PFSK-1 (cell line): ENCODE results near the gene VPS13D.

Source experiments
- FOXP2 ChIP-seq: optimal IDR thresholded peaks from 2 replicates; pipeline ENCODE3; 2011; ENCODE audit warnings: borderline replicate concordance, control low read depth, inconsistent platforms; ENCODE audit not compliant: insufficient read depth; ENCODE audit errors: extremely low read length, extremely low read depth
- POLR2AphosphoS5 ChIP-seq: IDR thresholded peaks from 2 replicates; pipeline ENCODE4 v1.6.1; 2012; ENCODE audit warnings: low read depth, mild to moderate bottlenecking, control low read depth, low read length, moderate library complexity
- SIN3A ChIP-seq: IDR thresholded peaks from 2 replicates; pipeline ENCODE4 v1.6.1; 2012; ENCODE audit warnings: mild to moderate bottlenecking, low read length, moderate library complexity, borderline replicate concordance; ENCODE audit not compliant: insufficient read depth
- TAF1 ChIP-seq: IDR thresholded peaks from 2 replicates; pipeline ENCODE4 v1.6.1; 2012; ENCODE audit warnings: low read length, control low read depth, borderline replicate concordance; ENCODE audit not compliant: insufficient read depth
- TF ChIP-seq, protein P1 (sequence below), 2 experiments: IDR thresholded peaks; 2 replicates each; pipeline versions ENCODE4 v1.6.1 to v1.8.0; 2011 to 2012; ENCODE audit warnings: low read depth in 2 of 2, low read length in 2 of 2, control low read depth in 1 of 2, inconsistent platforms in 1 of 2, mild to moderate bottlenecking in 1 of 2, moderate library complexity in 1 of 2; ENCODE audit not compliant: insufficient read depth in 1 of 2

VPS13D gene

DNA sequence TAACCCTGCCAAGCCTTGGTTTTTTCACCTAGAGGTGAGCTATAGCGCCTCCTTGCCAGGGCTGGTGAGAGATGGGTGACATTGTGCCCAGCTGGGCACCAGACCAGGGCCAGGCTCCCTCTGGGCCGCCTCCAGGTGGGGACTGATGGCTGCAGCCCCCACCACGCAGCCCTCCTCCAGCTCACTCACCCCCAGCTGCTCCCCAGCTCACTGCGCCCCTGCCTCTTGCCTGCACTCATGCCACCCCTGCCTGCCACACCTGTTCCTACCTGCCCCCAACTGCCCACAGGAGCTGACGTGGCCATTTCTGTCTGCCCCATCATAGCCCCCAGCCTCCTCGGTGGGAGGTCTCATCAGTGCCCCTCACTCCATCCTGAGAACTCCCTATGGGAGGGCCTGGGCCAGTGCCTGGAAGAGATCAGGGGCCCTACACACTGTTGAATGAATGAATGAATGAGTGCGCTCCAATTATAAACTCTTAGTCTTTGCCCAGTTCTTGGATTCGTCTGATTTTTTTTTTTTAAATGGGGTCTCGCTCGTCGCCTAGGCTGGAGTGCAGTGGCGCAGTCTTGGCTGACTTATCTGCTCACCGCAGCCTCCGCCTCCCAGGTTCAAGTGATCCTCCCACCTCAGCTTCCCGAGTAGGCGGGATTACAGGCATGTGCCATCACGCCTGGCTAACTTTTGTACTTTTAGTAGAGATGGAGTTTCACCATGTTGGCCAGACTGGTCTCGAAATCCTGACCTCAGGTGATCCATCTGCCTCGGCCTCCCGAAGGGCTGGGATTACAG lies 26.4 kb upstream of the VPS13D start:
- TF ChIP-seq TAF1 (no peak), FOXP2 (no peak), POLR2AphosphoS5 (no peak), SIN3A (no peak)
- TF ChIP-seq, protein P1, sequence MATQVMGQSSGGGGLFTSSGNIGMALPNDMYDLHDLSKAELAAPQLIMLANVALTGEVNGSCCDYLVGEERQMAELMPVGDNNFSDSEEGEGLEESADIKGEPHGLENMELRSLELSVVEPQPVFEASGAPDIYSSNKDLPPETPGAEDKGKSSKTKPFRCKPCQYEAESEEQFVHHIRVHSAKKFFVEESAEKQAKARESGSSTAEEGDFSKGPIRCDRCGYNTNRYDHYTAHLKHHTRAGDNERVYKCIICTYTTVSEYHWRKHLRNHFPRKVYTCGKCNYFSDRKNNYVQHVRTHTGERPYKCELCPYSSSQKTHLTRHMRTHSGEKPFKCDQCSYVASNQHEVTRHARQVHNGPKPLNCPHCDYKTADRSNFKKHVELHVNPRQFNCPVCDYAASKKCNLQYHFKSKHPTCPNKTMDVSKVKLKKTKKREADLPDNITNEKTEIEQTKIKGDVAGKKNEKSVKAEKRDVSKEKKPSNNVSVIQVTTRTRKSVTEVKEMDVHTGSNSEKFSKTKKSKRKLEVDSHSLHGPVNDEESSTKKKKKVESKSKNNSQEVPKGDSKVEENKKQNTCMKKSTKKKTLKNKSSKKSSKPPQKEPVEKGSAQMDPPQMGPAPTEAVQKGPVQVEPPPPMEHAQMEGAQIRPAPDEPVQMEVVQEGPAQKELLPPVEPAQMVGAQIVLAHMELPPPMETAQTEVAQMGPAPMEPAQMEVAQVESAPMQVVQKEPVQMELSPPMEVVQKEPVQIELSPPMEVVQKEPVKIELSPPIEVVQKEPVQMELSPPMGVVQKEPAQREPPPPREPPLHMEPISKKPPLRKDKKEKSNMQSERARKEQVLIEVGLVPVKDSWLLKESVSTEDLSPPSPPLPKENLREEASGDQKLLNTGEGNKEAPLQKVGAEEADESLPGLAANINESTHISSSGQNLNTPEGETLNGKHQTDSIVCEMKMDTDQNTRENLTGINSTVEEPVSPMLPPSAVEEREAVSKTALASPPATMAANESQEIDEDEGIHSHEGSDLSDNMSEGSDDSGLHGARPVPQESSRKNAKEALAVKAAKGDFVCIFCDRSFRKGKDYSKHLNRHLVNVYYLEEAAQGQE (IDR thresholded peaks at IDR 0.05; ENCODE audit: insufficient read depth in 1 of 2, low read depth in 2 of 2, low read length in 2 of 2): no peak

DNA sequence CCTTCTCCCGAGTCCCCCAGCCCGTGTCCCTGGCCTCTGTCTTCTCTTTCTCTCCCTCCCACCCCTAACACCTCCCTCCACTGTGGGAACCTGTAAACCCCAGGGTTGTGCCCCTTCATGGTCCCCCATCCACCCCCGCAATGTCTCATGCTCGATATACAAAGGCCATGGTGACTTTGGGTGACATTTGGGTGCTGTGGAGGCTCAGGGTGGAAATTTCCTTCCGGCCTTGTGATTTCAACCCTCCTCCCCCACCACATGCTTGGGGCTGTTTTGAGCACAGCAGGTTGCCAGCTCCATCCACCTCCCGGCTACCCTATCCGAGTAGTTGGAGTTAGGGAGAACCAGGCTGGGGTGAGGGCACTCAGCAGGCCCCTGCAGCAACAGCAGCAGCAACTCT lies 25.7 kb upstream of the VPS13D start:
- TF ChIP-seq FOXP2: no peak
- no peak for TF ChIP-seq POLR2AphosphoS5
- TF ChIP-seq SIN3A: no peak
- TF ChIP-seq, protein P1 (IDR thresholded peaks at IDR 0.05; ENCODE audit: insufficient read depth in 1 of 2, low read depth in 2 of 2, low read length in 2 of 2): no peak
- TF ChIP-seq TAF1: no peak

DNA sequence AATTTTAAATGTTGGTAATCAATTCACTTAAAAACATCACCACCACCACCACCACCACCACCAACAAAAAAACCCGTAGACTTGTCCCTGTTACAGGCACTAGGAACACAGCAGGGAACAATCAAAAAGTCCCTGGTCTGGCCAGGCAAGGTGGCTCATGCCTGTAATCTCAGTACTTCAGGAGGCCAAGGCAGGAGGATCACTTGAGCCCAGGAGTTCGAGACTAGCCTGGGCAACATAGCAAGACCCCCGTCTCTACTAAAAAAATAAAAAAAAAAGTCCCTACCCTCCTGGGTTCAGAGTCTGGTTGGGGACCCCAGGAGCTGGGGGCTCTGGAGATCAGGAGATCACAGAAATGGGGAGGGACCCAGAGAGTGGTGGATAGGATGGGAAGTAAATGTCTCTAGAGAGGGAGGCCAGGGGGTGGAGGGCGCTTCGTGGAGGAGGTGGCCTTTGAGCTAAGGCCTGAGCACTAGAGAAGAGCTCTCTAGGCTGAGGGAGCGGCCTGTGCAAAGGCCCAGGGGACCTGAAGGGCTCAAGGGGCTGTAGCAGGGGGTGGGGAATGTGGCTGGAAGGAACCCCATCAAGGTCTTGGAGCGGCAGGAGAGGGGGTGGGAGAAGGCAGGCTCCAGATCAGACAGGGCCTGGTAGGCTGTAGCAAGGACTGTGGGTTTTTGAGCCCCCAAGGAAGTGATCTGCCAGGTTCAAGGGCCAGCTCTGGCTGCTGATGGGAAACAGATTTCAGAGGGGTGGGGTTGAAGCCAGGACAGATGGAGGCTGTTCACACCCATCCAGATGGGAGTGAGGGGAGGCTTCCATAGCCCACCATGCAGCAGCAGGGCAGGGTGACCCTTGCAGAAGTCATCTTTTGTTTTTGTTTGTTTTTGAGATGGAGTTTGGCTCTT lies 24.8 kb upstream of the VPS13D start:
- TF ChIP-seq, protein P1 (IDR thresholded peaks at IDR 0.05; ENCODE audit: insufficient read depth in 1 of 2, low read depth in 2 of 2, low read length in 2 of 2): no peak
- TF ChIP-seq SIN3A: no peak
- no peak for TF ChIP-seq POLR2AphosphoS5
- TF ChIP-seq FOXP2: no peak
- no peak for TF ChIP-seq TAF1

DNA sequence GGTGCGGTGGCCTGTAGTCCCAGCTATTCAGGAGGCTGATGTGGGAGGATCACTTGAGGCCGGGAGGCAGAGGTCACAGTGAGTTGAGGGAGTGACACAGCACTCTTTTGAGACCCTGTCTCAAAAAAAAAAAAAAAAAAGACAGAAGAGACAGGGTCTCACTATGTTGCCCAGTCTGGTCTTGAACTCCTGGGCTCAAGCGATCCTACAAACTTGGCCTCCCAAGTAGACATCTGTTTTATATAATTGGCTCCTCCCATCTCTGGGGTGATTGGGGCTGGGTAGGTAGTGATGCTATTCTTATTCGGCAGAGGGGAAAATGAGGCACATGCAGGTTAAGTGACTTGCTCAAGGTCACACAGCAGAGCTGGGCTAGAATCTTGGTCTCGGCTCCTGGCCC lies 23.6 kb upstream of the VPS13D start:
- TF ChIP-seq, protein P1 (IDR thresholded peaks at IDR 0.05; ENCODE audit: insufficient read depth in 1 of 2, low read depth in 2 of 2, low read length in 2 of 2): no peak
- TF ChIP-seq SIN3A (no peak), TAF1 (no peak), FOXP2 (no peak)
